GM18517 (cell line): ENCODE measurements around the gene JDP2.
"Not testable (repeated sequence)": the region's sequence is repeated elsewhere in the genome, so short reads cannot be mapped to it uniquely, and the experiment has no call there.

ENCODE experiments used
- ATAC-seq: cut with Tn5 transposase; IDR thresholded peaks from one replicate; pipeline ENCODE4 v1.9.1; 2021; ENCODE audit warnings: mild to moderate bottlenecking, moderate library complexity; ENCODE audit not compliant: unreplicated experiment

JDP2 gene

GRCh38 chr14:75453817-75454434 is 26.1 kb downstream of the JDP2 start:
- no peak for ATAC-seq

- no peak for ATAC-seq
Observed at GRCh38 chr14:75454963-75455546, 27.2 kb downstream of the JDP2 start.

GRCh38 chr14:75456069-75456996 is 28.5 kb downstream of the JDP2 start:
- no peak for ATAC-seq

GRCh38 chr14:75456997-75457335 is 29.1 kb downstream of the JDP2 start:
- no peak for ATAC-seq

- no peak for ATAC-seq
Observed at GRCh38 chr14:75457648-75458165, 29.9 kb downstream of the JDP2 start.

GRCh38 chr14:75458305-75458704 is 30.5 kb downstream of the JDP2 start:
- no peak for ATAC-seq

- no peak for ATAC-seq
Observed at GRCh38 chr14:75459099-75459741, 31.4 kb downstream of the JDP2 start.

GRCh38 chr14:75459791-75460190 is 32.0 kb downstream of the JDP2 start:
- no peak for ATAC-seq

- no peak for ATAC-seq
Observed at GRCh38 chr14:75460394-75460793, 32.6 kb downstream of the JDP2 start.

GRCh38 chr14:75461303-75461702 is 33.5 kb downstream of the JDP2 start:
- no peak for ATAC-seq

- ATAC-seq, result no peak
Observed at GRCh38 chr14:75461755-75462349, 34.0 kb downstream of the JDP2 start.

- no peak for ATAC-seq
Observed at GRCh38 chr14:75464626-75465025, 36.8 kb downstream of the JDP2 start.

GRCh38 chr14:75467763-75468162 is 39.9 kb downstream of the JDP2 start:
- no peak for ATAC-seq

GRCh38 chr14:75469164-75469563 is 41.3 kb downstream of the JDP2 start:
- ATAC-seq, result no peak

- no peak for ATAC-seq
Observed at GRCh38 chr14:75469606-75470237, 41.9 kb downstream of the JDP2 start.

- ATAC-seq, result no peak
Observed at GRCh38 chr14:75470238-75470797, 42.5 kb downstream of the JDP2 start.

- no peak for ATAC-seq
Observed at GRCh38 chr14:75471059-75471458, 43.2 kb downstream of the JDP2 start.

GRCh38 chr14:75474127-75474526 is 46.3 kb downstream of the JDP2 start:
- not testable (repeated sequence) for ATAC-seq

- no peak for ATAC-seq
Observed at GRCh38 chr14:75476274-75476995, 48.6 kb downstream of the JDP2 start.
